ENCODE data around the gene ME3.

The ME3 gene

DNA sequence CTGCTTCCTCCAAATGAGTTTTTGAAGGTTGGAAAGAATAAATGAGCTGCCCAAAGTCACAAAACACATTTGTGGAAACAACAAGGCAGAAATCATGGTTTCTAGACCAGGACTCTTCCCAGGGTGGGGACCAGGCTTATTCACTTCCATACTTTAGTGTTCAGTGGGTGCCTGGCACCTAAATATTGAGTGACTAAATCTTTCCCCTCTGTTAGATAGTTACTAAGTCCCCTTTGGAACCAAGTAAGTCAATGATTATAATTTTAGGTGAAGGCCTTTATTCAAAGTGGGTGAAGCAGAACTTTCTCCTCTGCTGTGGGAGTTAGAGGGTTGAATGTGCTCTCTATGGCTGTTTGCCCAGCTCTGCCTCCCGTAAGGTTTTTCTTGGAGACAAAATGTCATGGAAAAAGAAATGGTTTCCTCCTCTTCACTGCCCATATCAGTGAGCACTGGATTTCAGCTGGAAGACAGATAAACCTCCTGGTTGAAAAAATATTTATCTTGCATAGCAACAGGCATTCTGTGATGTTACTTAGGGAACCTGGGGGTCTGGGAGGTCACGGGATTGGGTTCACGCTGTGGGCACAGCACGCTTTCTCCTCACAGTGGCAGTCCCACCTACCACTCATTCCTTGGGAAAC, 179.9 kb downstream of the ME3 start:
- DNase-seq (ENCODE audit: extremely low read depth, low read depth), result no peak
- TF ChIP-seq CTCF (IDR thresholded peaks at IDR 0.05; ENCODE audit: low read depth, low read length), result no peak

- DNase-seq (ENCODE audit: extremely low read depth, low read depth), result no peak
- TF ChIP-seq CTCF (IDR thresholded peaks at IDR 0.05; ENCODE audit: low read depth, low read length), result no peak
Observed at GRCh38 chr11:86491027-86491426, 181.4 kb downstream of the ME3 start.

- TF ChIP-seq CTCF (IDR thresholded peaks at IDR 0.05; ENCODE audit: low read depth, low read length), result no peak
- DNase-seq (ENCODE audit: extremely low read depth, low read depth), result no peak
Observed at GRCh38 chr11:86490582-86490981, 181.8 kb downstream of the ME3 start.

- no peak for TF ChIP-seq CTCF (IDR thresholded peaks at IDR 0.05; ENCODE audit: low read depth, low read length)
- no peak for DNase-seq (ENCODE audit: extremely low read depth, low read depth)
Observed at GRCh38 chr11:86489442-86489841, 183.0 kb downstream of the ME3 start.

DNA sequence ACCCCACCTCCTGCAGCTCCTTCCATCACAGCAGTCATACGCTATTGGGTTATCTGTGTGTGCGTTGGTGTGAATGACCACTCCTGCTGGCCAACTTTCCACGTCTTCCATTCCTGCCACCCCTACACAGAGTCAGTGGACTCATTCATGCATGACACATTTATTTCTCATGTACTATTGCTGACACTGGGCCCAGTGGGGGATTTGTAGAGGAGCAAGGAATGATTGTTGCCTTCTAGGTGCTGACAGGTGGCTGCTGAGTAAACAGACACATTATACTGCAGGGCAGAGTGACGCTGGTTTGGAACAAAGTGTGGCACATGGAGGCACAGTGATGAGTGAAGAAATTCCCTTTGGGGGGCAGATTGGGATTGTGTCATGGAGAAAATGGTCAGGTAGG, 183.9 kb downstream of the ME3 start:
- no peak for TF ChIP-seq CTCF (IDR thresholded peaks at IDR 0.05; ENCODE audit: low read depth, low read length)
- no peak for DNase-seq (ENCODE audit: extremely low read depth, low read depth)

GRCh38 chr11:86487671-86488070, 184.7 kb downstream of the ME3 start:
- no peak for TF ChIP-seq CTCF (IDR thresholded peaks at IDR 0.05; ENCODE audit: low read depth, low read length)
- DNase-seq (ENCODE audit: extremely low read depth, low read depth), result no peak

DNA sequence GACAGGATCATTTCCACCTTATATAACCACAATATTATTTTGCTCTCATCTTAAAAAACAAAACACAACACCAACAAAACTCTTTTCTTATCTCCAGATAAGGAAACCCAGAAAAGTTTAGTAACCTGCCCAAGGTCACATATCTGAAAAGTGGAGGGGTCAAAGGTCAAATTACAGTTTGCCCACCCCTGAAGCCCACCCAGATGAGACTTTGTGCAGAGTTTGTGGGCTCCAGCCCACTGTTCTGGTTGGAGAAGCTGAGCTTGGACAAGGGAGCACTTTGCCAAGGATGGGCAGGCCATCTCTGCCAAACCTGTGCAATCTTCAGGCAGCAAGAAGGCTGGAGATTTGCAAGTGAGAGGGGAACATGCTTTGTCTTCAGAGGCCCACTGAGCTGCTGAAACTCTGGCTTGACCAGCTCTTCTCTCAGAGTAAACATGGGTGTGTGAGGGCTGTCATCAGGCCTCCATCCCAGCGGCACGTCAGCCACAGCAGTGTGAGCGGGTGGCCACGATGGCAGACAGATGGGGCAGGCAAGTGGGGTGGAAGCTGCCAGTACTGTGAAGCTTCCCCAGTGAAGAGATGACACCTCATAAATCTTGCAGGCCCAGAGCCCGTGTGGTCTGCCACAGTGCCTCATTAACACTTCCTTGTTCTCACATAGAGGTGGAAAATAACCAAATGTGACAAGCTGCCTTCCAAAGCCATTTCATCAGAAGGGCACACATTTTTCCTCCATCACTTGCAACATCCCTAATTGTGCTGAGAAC, 186.0 kb downstream of the ME3 start:
- no peak for TF ChIP-seq CTCF (IDR thresholded peaks at IDR 0.05; ENCODE audit: low read depth, low read length)
- no peak for DNase-seq (ENCODE audit: extremely low read depth, low read depth)
